GM23338 (cell line): Measurements from ENCODE around the gene CPB2.

Experiments
- CREB1 ChIP-seq: fragments of 250-450 bp; sonication (Bioruptor Pico); IDR thresholded peaks from 2 replicates; pipeline ENCODE4 v1.5.0; 2020; ENCODE audit warnings: low read depth, mild to moderate bottlenecking, moderate library complexity
- NANOG ChIP-seq: IDR thresholded peaks from 2 replicates; pipeline ENCODE4 v1.6.1; 2016; ENCODE audit warnings: antibody characterized with exemption, borderline replicate concordance
- POLR2AphosphoS5 ChIP-seq: IDR thresholded peaks from 2 replicates; pipeline ENCODE4 v1.6.1; 2016; ENCODE audit warnings: antibody characterized with exemption, low read depth
- STAT1 ChIP-seq: IDR thresholded peaks from one replicate; pipeline ENCODE4 v1.6.1; 2016; ENCODE audit warnings: antibody characterized with exemption; ENCODE audit not compliant: unreplicated experiment
- TF ChIP-seq, protein P1 (sequence below), 2 experiments: fragments of 200-600 bp in 1 of 2; sonication (generic) in 1 of 2; conservative IDR thresholded peaks; 2 replicates each; pipeline versions ENCODE4 v1.5.1 to v1.6.1; 2016 to 2017; ENCODE audit warnings: antibody characterized with exemption in 2 of 2, low read depth in 2 of 2, mild to moderate bottlenecking in 2 of 2, moderate library complexity in 1 of 2
- TF ChIP-seq, protein P2 (sequence below): IDR thresholded peaks from one replicate; pipeline ENCODE4 v1.6.1; 2018; ENCODE audit warnings: antibody characterized with exemption; ENCODE audit not compliant: unreplicated experiment

DNA sequence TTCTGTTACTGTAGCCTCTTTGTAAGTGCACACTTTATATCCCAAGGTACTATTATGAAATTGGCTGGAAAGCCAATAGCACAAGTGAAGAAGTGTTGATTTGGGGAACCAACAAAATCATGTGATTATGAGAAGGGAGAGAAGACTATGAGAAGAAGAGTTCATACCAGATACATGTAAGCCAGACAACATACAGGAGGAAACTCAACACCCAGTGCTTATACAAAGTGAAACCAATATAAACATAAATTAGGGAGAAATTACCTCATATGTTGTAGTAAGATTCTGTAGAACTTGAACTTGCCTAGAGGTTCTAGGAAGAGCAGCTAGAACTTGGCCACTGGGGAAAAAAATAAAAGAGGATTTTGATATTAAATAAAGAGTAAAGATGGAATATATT, 17.4 kb downstream of the CPB2 start:
- TF ChIP-seq CREB1 = no peak
- TF ChIP-seq, protein P1, sequence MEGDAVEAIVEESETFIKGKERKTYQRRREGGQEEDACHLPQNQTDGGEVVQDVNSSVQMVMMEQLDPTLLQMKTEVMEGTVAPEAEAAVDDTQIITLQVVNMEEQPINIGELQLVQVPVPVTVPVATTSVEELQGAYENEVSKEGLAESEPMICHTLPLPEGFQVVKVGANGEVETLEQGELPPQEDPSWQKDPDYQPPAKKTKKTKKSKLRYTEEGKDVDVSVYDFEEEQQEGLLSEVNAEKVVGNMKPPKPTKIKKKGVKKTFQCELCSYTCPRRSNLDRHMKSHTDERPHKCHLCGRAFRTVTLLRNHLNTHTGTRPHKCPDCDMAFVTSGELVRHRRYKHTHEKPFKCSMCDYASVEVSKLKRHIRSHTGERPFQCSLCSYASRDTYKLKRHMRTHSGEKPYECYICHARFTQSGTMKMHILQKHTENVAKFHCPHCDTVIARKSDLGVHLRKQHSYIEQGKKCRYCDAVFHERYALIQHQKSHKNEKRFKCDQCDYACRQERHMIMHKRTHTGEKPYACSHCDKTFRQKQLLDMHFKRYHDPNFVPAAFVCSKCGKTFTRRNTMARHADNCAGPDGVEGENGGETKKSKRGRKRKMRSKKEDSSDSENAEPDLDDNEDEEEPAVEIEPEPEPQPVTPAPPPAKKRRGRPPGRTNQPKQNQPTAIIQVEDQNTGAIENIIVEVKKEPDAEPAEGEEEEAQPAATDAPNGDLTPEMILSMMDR (conservative IDR thresholded peaks at IDR 0.05; ENCODE audit: low read depth in 2 of 2) = no peak
- TF ChIP-seq POLR2AphosphoS5 = no peak
- TF ChIP-seq STAT1 = no peak
- TF ChIP-seq, protein P2, sequence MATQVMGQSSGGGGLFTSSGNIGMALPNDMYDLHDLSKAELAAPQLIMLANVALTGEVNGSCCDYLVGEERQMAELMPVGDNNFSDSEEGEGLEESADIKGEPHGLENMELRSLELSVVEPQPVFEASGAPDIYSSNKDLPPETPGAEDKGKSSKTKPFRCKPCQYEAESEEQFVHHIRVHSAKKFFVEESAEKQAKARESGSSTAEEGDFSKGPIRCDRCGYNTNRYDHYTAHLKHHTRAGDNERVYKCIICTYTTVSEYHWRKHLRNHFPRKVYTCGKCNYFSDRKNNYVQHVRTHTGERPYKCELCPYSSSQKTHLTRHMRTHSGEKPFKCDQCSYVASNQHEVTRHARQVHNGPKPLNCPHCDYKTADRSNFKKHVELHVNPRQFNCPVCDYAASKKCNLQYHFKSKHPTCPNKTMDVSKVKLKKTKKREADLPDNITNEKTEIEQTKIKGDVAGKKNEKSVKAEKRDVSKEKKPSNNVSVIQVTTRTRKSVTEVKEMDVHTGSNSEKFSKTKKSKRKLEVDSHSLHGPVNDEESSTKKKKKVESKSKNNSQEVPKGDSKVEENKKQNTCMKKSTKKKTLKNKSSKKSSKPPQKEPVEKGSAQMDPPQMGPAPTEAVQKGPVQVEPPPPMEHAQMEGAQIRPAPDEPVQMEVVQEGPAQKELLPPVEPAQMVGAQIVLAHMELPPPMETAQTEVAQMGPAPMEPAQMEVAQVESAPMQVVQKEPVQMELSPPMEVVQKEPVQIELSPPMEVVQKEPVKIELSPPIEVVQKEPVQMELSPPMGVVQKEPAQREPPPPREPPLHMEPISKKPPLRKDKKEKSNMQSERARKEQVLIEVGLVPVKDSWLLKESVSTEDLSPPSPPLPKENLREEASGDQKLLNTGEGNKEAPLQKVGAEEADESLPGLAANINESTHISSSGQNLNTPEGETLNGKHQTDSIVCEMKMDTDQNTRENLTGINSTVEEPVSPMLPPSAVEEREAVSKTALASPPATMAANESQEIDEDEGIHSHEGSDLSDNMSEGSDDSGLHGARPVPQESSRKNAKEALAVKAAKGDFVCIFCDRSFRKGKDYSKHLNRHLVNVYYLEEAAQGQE = no peak
- no peak for TF ChIP-seq NANOG
